Tibial nerve (tissue), 3 donors: Measurements from ENCODE around the gene PPAT.

Source experiments
- POLR2A ChIP-seq, 2 donors: fragments of 450-650 bp; IDR thresholded peaks; one replicate each; pipeline ENCODE4 v1.6.1; 2017; ENCODE audit warnings: antibody characterized with exemption in 2 of 2, mild to moderate bottlenecking in 2 of 2, moderate library complexity in 2 of 2
- TF ChIP-seq, protein P1 (sequence below), 5 experiments: fragments of 200-600 bp in 3 of 5; fragments of 450-650 bp in 2 of 5; sonication (generic) in 3 of 5; IDR thresholded peaks; one replicate each; pipeline ENCODE4 v1.5.1; 2016 to 2019; ENCODE audit warnings: antibody characterized with exemption in 5 of 5, mild to moderate bottlenecking in 3 of 5, moderate library complexity in 2 of 5

DNA sequence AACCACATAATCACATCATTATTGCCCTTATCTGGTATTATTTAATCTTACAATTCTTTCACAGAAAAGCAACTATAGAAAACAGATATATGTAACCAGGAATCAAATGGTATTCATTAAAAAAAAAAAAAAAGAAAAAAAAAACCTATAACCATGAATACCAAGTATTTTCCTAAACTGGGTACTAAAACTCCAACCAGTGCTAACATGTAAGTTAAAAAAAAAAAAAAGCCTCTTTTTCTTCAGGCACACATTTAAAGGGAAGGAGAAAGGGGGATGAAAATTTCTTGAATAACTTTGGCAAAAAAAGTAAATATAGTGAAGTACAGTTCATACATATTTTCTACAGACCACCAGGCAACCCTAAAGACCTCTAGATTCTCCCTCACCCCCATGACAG lies 2.1 kb downstream of the PPAT start:
- TF ChIP-seq, protein P1, sequence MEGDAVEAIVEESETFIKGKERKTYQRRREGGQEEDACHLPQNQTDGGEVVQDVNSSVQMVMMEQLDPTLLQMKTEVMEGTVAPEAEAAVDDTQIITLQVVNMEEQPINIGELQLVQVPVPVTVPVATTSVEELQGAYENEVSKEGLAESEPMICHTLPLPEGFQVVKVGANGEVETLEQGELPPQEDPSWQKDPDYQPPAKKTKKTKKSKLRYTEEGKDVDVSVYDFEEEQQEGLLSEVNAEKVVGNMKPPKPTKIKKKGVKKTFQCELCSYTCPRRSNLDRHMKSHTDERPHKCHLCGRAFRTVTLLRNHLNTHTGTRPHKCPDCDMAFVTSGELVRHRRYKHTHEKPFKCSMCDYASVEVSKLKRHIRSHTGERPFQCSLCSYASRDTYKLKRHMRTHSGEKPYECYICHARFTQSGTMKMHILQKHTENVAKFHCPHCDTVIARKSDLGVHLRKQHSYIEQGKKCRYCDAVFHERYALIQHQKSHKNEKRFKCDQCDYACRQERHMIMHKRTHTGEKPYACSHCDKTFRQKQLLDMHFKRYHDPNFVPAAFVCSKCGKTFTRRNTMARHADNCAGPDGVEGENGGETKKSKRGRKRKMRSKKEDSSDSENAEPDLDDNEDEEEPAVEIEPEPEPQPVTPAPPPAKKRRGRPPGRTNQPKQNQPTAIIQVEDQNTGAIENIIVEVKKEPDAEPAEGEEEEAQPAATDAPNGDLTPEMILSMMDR (IDR thresholded peaks at IDR 0.05), result no peak
- no peak for TF ChIP-seq POLR2A (IDR thresholded peaks at IDR 0.05)
